Subcutaneous abdominal adipose tissue (tissue), 5 donors: ENCODE measurements around the gene SLC35E1.

Source experiments
- H3K27ac ChIP-seq: one replicate; pipeline ENCODE4 v1.7.0; 2013; ENCODE audit warnings: low read depth, mild to moderate bottlenecking, inconsistent platforms, low read length, moderate library complexity
- H3K27me3 ChIP-seq, 5 donors: one replicate each; pipeline ENCODE4 v1.7.0; 2013; ENCODE audit warnings: low read length in 5 of 5, inconsistent platforms in 1 of 5; ENCODE audit not compliant: control insufficient read depth in 5 of 5, insufficient read depth in 4 of 5
- H3K36me3 ChIP-seq, 5 donors: one replicate each; pipeline ENCODE4 v1.7.0; 2013; ENCODE audit warnings: low read length in 5 of 5; ENCODE audit not compliant: control insufficient read depth in 5 of 5, insufficient read depth in 5 of 5
- H3K4me1 ChIP-seq, 5 donors: one replicate each; pipeline ENCODE4 v1.7.0; 2013; ENCODE audit warnings: low read length in 5 of 5, mild to moderate bottlenecking in 3 of 5, moderate library complexity in 1 of 5; ENCODE audit not compliant: control insufficient read depth in 5 of 5, insufficient read depth in 5 of 5
- H3K4me3 ChIP-seq, 5 donors: one replicate each; pipeline ENCODE4 v1.7.0; 2013; ENCODE audit warnings: low read length in 5 of 5, low read depth in 1 of 5
- H3K9ac ChIP-seq, 5 donors: one replicate each; pipeline ENCODE4 v1.7.0; 2013; ENCODE audit warnings: low read length in 5 of 5, mild to moderate bottlenecking in 4 of 5, moderate library complexity in 3 of 5
- H3K9me3 ChIP-seq, 5 donors: one replicate each; pipeline ENCODE4 v1.7.0; 2013; ENCODE audit warnings: low read length in 5 of 5; ENCODE audit not compliant: control insufficient read depth in 5 of 5
- donor health status: healthy.
- donor health status: healthy.
- donor health status: healthy.
- donor health status: healthy.
- donor health status: healthy.

Gene SLC35E1

GRCh38 chr19:16599655-16600346 is 27.6 kb upstream of the SLC35E1 start:
- peaks cover 0 to 2% (median 0%) of the 10 kb centered on the region in 5 donors for H3K36me3 ChIP-seq
- H3K27me3 ChIP-seq, result no peaks in the 10 kb centered on the region
- no peak overlapping the region for H3K9ac ChIP-seq
- H3K4me3 ChIP-seq, result no peak overlapping the region
- H3K27ac ChIP-seq, result no peak overlapping the region
- H3K9me3 ChIP-seq, result no peaks in the 10 kb centered on the region
- H3K4me1 ChIP-seq, result peaks cover 11 to 71% (median 44%) of the 10 kb centered on the region in 5 donors

GRCh38 chr19:16598848-16599247 is 26.6 kb upstream of the SLC35E1 start:
- Histone ChIP-seq H3K4me3 (peak overlapping the region in 1 of 5 donors; percentile 17), H3K27me3 (no peaks in the 10 kb centered on the region), H3K9me3 (no peaks in the 10 kb centered on the region), H3K27ac (peak overlapping the region; percentile 60), H3K36me3 (peaks cover 0 to 2% (median 0%) of the 10 kb centered on the region in 5 donors), H3K4me1 (peaks cover 12 to 71% (median 46%) of the 10 kb centered on the region in 5 donors), H3K9ac (peak overlapping the region in 1 of 5 donors; percentile 28)

GRCh38 chr19:16596399-16596798 is 24.2 kb upstream of the SLC35E1 start:
- Histone ChIP-seq H3K27me3 (no peaks in the 10 kb centered on the region), H3K36me3 (peaks cover 0 to 2% (median 0%) of the 10 kb centered on the region in 5 donors), H3K4me3 (no peak overlapping the region), H3K9me3 (no peaks in the 10 kb centered on the region), H3K4me1 (peaks cover 10 to 72% (median 56%) of the 10 kb centered on the region in 5 donors), H3K9ac (no peak overlapping the region), H3K27ac (no peak overlapping the region)

- Histone ChIP-seq H3K27me3 (no peaks in the 10 kb centered on the region), H3K4me1 (peaks cover 10 to 65% (median 56%) of the 10 kb centered on the region in 5 donors), H3K9me3 (no peaks in the 10 kb centered on the region), H3K27ac (no peak overlapping the region), H3K9ac (no peak overlapping the region), H3K36me3 (peaks cover 0 to 2% (median 0%) of the 10 kb centered on the region in 5 donors), H3K4me3 (no peak overlapping the region)
Measured at GRCh38 chr19:16595097-16595496, 22.9 kb upstream of the SLC35E1 start.

GRCh38 chr19:16594681-16595091 is 22.5 kb upstream of the SLC35E1 start:
- H3K27me3 ChIP-seq, result no peaks in the 10 kb centered on the region
- H3K4me3 ChIP-seq, result no peak overlapping the region
- H3K9me3 ChIP-seq, result no peaks in the 10 kb centered on the region
- H3K9ac ChIP-seq, result no peak overlapping the region
- H3K36me3 ChIP-seq, result peaks cover 0 to 2% (median 0%) of the 10 kb centered on the region in 5 donors
- peaks cover 10 to 65% (median 57%) of the 10 kb centered on the region in 5 donors for H3K4me1 ChIP-seq
- no peak overlapping the region for H3K27ac ChIP-seq

- H3K9me3 ChIP-seq, result no peaks in the 10 kb centered on the region
- no peaks in the 10 kb centered on the region for H3K27me3 ChIP-seq
- H3K4me3 ChIP-seq, result no peak overlapping the region
- no peak overlapping the region for H3K27ac ChIP-seq
- H3K9ac ChIP-seq, result peak overlapping the region in 1 of 5 donors; percentile 44
- peaks cover 8 to 62% (median 54%) of the 10 kb centered on the region in 5 donors for H3K4me1 ChIP-seq
- H3K36me3 ChIP-seq, result peaks cover 0 to 2% (median 0%) of the 10 kb centered on the region in 5 donors
Measured at GRCh38 chr19:16594131-16594586, 21.9 kb upstream of the SLC35E1 start.

- no peaks in the 10 kb centered on the region for H3K27me3 ChIP-seq
- H3K9ac ChIP-seq, result no peak overlapping the region
- H3K27ac ChIP-seq, result no peak overlapping the region
- no peaks in the 10 kb centered on the region for H3K9me3 ChIP-seq
- no peak overlapping the region for H3K4me3 ChIP-seq
- H3K36me3 ChIP-seq, result peaks cover 0 to 2% (median 0%) of the 10 kb centered on the region in 5 donors
- peaks cover 10 to 62% (median 54%) of the 10 kb centered on the region in 5 donors for H3K4me1 ChIP-seq
Measured at GRCh38 chr19:16593181-16593580, 21.0 kb upstream of the SLC35E1 start.

- no peaks in the 10 kb centered on the region for H3K9me3 ChIP-seq
- no peaks in the 10 kb centered on the region for H3K27me3 ChIP-seq
- peaks cover 18 to 68% (median 63%) of the 10 kb centered on the region in 5 donors for H3K4me1 ChIP-seq
- H3K4me3 ChIP-seq, result no peak overlapping the region
- peaks cover 0 to 2% (median 0%) of the 10 kb centered on the region in 5 donors for H3K36me3 ChIP-seq
- H3K9ac ChIP-seq, result no peak overlapping the region
- H3K27ac ChIP-seq, result no peak overlapping the region
Measured at GRCh38 chr19:16591803-16592556, 19.8 kb upstream of the SLC35E1 start.

GRCh38 chr19:16590876-16591802 is 18.9 kb upstream of the SLC35E1 start:
- H3K36me3 ChIP-seq, result peaks cover 0 to 2% (median 0%) of the 10 kb centered on the region in 5 donors
- H3K9me3 ChIP-seq, result no peaks in the 10 kb centered on the region
- no peak overlapping the region for H3K9ac ChIP-seq
- H3K27me3 ChIP-seq, result no peaks in the 10 kb centered on the region
- H3K4me1 ChIP-seq, result peaks cover 21 to 76% (median 72%) of the 10 kb centered on the region in 5 donors
- no peak overlapping the region for H3K27ac ChIP-seq
- H3K4me3 ChIP-seq, result no peak overlapping the region
